ENCODE data around the gene MYMX. TPM values are rescaled to one million over a fixed set of nuclear protein-coding genes. Genes with fewer than 3 reads are reported as not detected.

The MYMX gene
- total and polyA plus RNA-seq, 2 of the 13 experiments (the other 11 are each of a cell fraction or from before 2014, with no cell fraction given), result not detected

- no peak for TF ChIP-seq ZSCAN9 (CRISPR knock-in tag; IDR thresholded peaks at IDR 0.05; ENCODE audit: borderline replicate concordance)
- no peak for TF ChIP-seq ZNF180 (CRISPR knock-in tag; IDR thresholded peaks at IDR 0.05; ENCODE audit: borderline replicate concordance, low read depth)
- no peak for TF ChIP-seq ZNF407 (CRISPR knock-in tag; IDR thresholded peaks at IDR 0.05; ENCODE audit: not compliant biosample characterization)
- no peak for TF ChIP-seq ZNF260 (CRISPR knock-in tag; IDR thresholded peaks at IDR 0.05; ENCODE audit: borderline replicate concordance, low read depth)
- no peak for TF ChIP-seq ELK4 (CRISPR knock-in tag; IDR thresholded peaks at IDR 0.05; ENCODE audit: borderline replicate concordance)
- TF ChIP-seq AKAP8 (CRISPR knock-in tag; IDR thresholded peaks at IDR 0.05), result no peak
- TF ChIP-seq JUNB (CRISPR knock-in tag; IDR thresholded peaks at IDR 0.05; ENCODE audit: borderline replicate concordance), result no peak
- TF ChIP-seq ZNF850 (CRISPR knock-in tag; conservative IDR thresholded peaks at IDR 0.05), result no peak
- no peak for TF ChIP-seq ZUFSP (CRISPR knock-in tag; IDR thresholded peaks at IDR 0.05; ENCODE audit: borderline replicate concordance)
- TF ChIP-seq TFDP1 (CRISPR knock-in tag; IDR thresholded peaks at IDR 0.05; ENCODE audit: borderline replicate concordance), result peak; percentile 55; the same call in 1 of the 2 replicates
- no peak for TF ChIP-seq ZNF296 (CRISPR knock-in tag; conservative IDR thresholded peaks at IDR 0.05)
- no peak for TF ChIP-seq ZBTB10 (CRISPR knock-in tag; IDR thresholded peaks at IDR 0.05; ENCODE audit: borderline replicate concordance)
- TF ChIP-seq HDAC6 (IDR thresholded peaks at IDR 0.05; ENCODE audit: low read depth, low read length), result no peak
Observed at GRCh38 chr6:44192428-44193041, 24.2 kb upstream of the MYMX start (continued).
